ENCODE data around the gene LRRC74A. TPM values are rescaled to one million over a fixed set of nuclear protein-coding genes. Genes with fewer than 3 reads are reported as not detected.

Gene LRRC74A
- total RNA-seq, 6 experiments from 2014 or later: not detected

GRCh38 chr14:76848879-76849278, 22.7 kb downstream of the LRRC74A start:
- no peak overlapping the region for H3K4me3 Mint-ChIP-seq
- H3K9me3 Mint-ChIP-seq: no peaks in the 10 kb centered on the region
- no peak for DNase-seq
- H3K27ac Mint-ChIP-seq: no peak overlapping the region
- H3K27me3 Mint-ChIP-seq (ENCODE audit: insufficient read depth): peaks cover 23% of the 10 kb centered on the region
- TF ChIP-seq, protein P1, sequence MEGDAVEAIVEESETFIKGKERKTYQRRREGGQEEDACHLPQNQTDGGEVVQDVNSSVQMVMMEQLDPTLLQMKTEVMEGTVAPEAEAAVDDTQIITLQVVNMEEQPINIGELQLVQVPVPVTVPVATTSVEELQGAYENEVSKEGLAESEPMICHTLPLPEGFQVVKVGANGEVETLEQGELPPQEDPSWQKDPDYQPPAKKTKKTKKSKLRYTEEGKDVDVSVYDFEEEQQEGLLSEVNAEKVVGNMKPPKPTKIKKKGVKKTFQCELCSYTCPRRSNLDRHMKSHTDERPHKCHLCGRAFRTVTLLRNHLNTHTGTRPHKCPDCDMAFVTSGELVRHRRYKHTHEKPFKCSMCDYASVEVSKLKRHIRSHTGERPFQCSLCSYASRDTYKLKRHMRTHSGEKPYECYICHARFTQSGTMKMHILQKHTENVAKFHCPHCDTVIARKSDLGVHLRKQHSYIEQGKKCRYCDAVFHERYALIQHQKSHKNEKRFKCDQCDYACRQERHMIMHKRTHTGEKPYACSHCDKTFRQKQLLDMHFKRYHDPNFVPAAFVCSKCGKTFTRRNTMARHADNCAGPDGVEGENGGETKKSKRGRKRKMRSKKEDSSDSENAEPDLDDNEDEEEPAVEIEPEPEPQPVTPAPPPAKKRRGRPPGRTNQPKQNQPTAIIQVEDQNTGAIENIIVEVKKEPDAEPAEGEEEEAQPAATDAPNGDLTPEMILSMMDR (IDR thresholded peaks at IDR 0.05): no peak
- H3K36me3 Mint-ChIP-seq (ENCODE audit: low read depth): no peaks in the 10 kb centered on the region
- H3K4me1 Mint-ChIP-seq (ENCODE audit: low read depth): no peaks in the 10 kb centered on the region

- H3K27me3 Mint-ChIP-seq (ENCODE audit: insufficient read depth): peaks cover 30% of the 10 kb centered on the region
- TF ChIP-seq, protein P1 (IDR thresholded peaks at IDR 0.05): no peak
These were observed 28.9 kb downstream of the LRRC74A start for GRCh38 chr14:76855066-76855465.

DNA sequence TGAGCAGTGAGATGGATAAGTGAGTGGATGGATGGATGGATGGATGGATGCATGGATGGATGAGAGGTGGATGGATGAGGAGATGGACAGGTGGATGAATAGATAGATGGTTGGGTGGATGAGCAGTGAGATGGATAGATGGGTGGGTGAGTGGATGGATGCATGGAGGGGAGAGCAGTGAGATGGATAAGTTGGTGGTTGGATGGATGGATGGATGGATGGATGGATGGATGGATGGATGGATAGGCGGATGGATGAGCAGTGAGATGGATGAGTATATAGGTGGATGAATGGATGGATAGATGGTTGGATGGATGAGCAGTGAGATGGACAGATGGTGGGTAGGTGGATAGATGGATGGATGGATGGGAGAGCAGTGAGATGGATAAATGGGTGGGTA, 30.6 kb downstream of the LRRC74A start:
- Mint-ChIP-seq H3K27me3 (ENCODE audit: insufficient read depth) (peaks cover 45% of the 10 kb centered on the region), H3K4me1 (ENCODE audit: low read depth) (no peaks in the 10 kb centered on the region), H3K36me3 (ENCODE audit: low read depth) (no peaks in the 10 kb centered on the region), H3K27ac (no peak overlapping the region), H3K4me3 (no peak overlapping the region), H3K9me3 (no peaks in the 10 kb centered on the region)
- DNase-seq: no peak
- TF ChIP-seq, protein P1 (IDR thresholded peaks at IDR 0.05): no peak

More at GRCh38 chr14:76855066-76855465, 28.9 kb downstream of the LRRC74A start:
- no peak overlapping the region for H3K27ac Mint-ChIP-seq
- no peak overlapping the region for H3K4me3 Mint-ChIP-seq
- H3K9me3 Mint-ChIP-seq: no peaks in the 10 kb centered on the region
- no peaks in the 10 kb centered on the region for H3K36me3 Mint-ChIP-seq (ENCODE audit: low read depth)
- no peak for DNase-seq
- H3K4me1 Mint-ChIP-seq (ENCODE audit: low read depth): no peaks in the 10 kb centered on the region

DNA sequence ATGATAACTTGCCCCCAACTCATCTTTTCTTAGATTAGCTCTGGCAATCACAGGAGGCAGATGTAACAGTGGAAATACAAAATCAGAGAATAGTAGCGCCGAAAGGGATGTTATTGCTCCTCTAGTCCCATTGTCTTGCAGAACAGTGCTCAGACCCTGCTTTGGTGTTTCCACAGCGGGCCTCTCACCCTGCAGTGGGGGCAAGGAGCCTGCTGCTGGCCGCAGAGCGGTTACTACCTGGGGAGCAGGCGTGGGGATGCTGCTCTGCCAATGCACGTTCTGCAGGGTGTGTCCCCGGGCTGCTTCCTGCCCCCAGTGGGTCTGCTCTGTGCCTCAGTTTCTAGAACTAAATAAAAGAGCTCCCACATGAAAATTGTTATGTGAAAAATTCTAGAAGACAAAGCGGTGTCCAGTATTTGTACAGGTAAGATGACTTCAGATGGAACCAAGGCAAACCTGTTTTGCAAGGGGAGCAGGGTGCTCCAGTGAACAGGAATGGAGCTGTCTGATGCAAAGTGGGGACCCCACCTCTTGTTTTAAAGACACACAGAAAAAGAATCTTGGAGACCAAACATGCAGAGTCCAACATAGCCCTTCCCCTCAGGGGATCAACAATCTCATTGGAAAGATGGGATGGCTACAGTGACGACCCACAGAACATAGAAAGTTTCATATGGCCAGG, 35.5 kb downstream of the LRRC74A start:
- TF ChIP-seq, protein P1 (IDR thresholded peaks at IDR 0.05): no peak
- Mint-ChIP-seq H3K27me3 (ENCODE audit: insufficient read depth) (peaks cover 45% of the 10 kb centered on the region), H3K4me1 (ENCODE audit: low read depth) (no peaks in the 10 kb centered on the region), H3K9me3 (no peaks in the 10 kb centered on the region), H3K36me3 (ENCODE audit: low read depth) (no peaks in the 10 kb centered on the region), H3K4me3 (no peak overlapping the region), H3K27ac (no peak overlapping the region)
- DNase-seq: no peak

DNA sequence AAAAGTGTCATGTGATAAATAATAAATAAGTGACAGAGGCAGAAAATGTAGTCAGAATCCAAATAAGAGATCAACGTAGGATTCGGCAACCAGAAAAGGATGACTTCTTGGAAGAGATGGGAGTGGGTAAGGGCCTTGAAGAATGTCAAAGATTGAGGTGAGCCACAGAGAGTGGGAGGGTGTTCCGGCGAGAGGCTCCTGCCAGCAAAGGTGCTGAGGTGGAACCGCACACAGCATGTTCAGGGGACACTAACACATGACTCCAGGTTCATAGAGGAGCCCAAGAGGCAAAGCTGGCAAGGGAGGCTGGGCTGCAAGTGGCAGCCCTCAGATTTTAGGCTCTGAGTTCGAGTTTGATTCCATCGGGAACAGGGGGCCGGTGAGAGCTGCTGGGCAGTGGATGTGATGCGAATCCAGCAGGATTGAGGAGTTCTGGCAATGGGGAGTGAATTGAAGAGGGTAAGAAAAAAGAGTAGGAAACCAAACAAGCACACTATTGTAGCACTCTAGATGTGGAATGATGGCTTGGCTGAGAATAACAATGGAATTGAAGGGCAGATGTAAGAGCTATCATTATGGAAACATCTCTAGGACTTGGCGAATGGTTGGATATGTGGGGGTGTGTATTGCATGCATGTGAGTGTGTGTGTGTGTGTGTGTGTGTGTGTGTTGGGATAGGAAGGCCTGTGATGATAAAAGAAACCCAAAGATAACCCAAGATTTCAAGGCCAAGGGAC, 36.5 kb downstream of the LRRC74A start:
- H3K9me3 Mint-ChIP-seq: no peaks in the 10 kb centered on the region
- H3K4me1 Mint-ChIP-seq (ENCODE audit: low read depth): no peaks in the 10 kb centered on the region
- TF ChIP-seq, protein P1 (IDR thresholded peaks at IDR 0.05): no peak

More for the DNA sequence above, 36.5 kb downstream of the LRRC74A start:
- no peak overlapping the region for H3K4me3 Mint-ChIP-seq
- no peaks in the 10 kb centered on the region for H3K36me3 Mint-ChIP-seq (ENCODE audit: low read depth)
- H3K27me3 Mint-ChIP-seq (ENCODE audit: insufficient read depth): peaks cover 49% of the 10 kb centered on the region
- no peak for DNase-seq
- H3K27ac Mint-ChIP-seq: no peak overlapping the region
